ENCODE data around the gene FARS2. TPM values are rescaled to one million over a fixed set of nuclear protein-coding genes. Genes with fewer than 3 reads are reported as not detected.

Gene FARS2
- total and polyA plus RNA-seq, 2 donors (not counting 1 experiment from before 2014, with no cell fraction given), result 33.0 to 35.5 TPM

DNA sequence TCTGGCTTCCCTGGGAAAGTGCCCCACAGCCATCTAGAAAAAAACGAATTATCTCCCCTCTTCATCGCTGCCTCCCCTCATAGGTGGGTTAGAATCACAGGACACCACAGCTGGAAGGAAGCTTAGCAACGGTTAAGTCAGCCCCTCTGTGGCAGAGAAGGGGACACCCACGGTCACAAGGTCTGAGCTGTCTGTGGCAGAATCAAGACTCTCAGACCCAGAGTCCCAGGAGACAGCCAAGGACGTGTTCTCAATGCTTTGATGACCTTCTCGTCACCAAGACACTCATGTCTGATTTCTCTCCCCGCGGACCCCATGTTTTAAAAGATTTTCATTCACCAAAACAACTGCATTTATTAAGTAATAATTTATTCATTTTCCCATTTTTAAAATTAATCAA lies 523.9 kb downstream of the FARS2 start:
- intact Hi-C loops (cut with micrococcal nuclease), result no loop called here
- POLR2A ChIA-PET, result no interaction called here
- CTCF ChIA-PET, result no interaction called here
- Histone ChIP-seq H3K4me2 (replicated peaks; ENCODE audit: low read depth, low read length, poor library complexity, severe bottlenecking) (no peak overlapping the region), H3K79me2 (ENCODE audit: control insufficient read depth, insufficient read depth, low read length) (no peaks in the 10 kb centered on the region), H3K27me3 (replicated peaks in 1 of 4; ENCODE audit: control extremely low read depth in 1 of 4, control insufficient read depth in 3 of 4, insufficient read depth in 4 of 4, low read length in 3 of 4) (peaks cover 0 to 8% (median 1%) of the 10 kb centered on the region in 4 experiments), H3K27ac (ENCODE audit: low read length in 2 of 2) (no peak overlapping the region), H2AFZ (ENCODE audit: insufficient read depth, low read depth, low read length, poor library complexity, severe bottlenecking) (no peak overlapping the region), H3K9me3 (ENCODE audit: control extremely low read depth in 1 of 3, control insufficient read depth in 2 of 3, insufficient read depth in 1 of 3, low read length in 2 of 3) (no peaks in the 10 kb centered on the region), H4K20me1 (ENCODE audit: control insufficient read depth, insufficient read depth, low read length, poor library complexity, severe bottlenecking) (no peaks in the 10 kb centered on the region), H3K4me3 (ENCODE audit: control extremely low read depth in 1 of 5, extremely low read depth in 1 of 5, insufficient read depth in 1 of 5, low read depth in 2 of 5, low read length in 4 of 5) (no peak overlapping the region), H3K36me3 (replicated peaks in 1 of 2; ENCODE audit: control extremely low read depth in 1 of 2, control insufficient read depth in 1 of 2, extremely low read depth in 1 of 2, insufficient read depth in 2 of 2, low read length in 1 of 2) (no peaks in the 10 kb centered on the region), H3K9ac (ENCODE audit: low read length) (no peak overlapping the region), H3K4me1 (ENCODE audit: control insufficient read depth in 2 of 2, insufficient read depth in 2 of 2, low read length in 2 of 2) (peaks cover 0 to 4% of the 10 kb centered on the region in 2 donors)
- peak; percentile 24 for ATAC-seq (ENCODE audit: low read depth)
- Mint-ChIP-seq H3K4me3 (no peak overlapping the region), H3K27ac (no peak overlapping the region), H3K27me3 (peaks cover 15% of the 10 kb centered on the region), H3K4me1 (peaks cover 20% of the 10 kb centered on the region), H3K9me3 (ENCODE audit: insufficient read depth) (no peaks in the 10 kb centered on the region)
- no peak for DNase-seq
- no peak for TF ChIP-seq EZH2 (IDR thresholded peaks at IDR 0.05; ENCODE audit: borderline replicate concordance, insufficient read depth, low read depth, low read length, poor library complexity, severe bottlenecking)
- TF ChIP-seq, protein P1, sequence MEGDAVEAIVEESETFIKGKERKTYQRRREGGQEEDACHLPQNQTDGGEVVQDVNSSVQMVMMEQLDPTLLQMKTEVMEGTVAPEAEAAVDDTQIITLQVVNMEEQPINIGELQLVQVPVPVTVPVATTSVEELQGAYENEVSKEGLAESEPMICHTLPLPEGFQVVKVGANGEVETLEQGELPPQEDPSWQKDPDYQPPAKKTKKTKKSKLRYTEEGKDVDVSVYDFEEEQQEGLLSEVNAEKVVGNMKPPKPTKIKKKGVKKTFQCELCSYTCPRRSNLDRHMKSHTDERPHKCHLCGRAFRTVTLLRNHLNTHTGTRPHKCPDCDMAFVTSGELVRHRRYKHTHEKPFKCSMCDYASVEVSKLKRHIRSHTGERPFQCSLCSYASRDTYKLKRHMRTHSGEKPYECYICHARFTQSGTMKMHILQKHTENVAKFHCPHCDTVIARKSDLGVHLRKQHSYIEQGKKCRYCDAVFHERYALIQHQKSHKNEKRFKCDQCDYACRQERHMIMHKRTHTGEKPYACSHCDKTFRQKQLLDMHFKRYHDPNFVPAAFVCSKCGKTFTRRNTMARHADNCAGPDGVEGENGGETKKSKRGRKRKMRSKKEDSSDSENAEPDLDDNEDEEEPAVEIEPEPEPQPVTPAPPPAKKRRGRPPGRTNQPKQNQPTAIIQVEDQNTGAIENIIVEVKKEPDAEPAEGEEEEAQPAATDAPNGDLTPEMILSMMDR (IDR thresholded peaks at IDR 0.05), result no peak
- WGBS (ENCODE audit: insufficient coverage), result 80% methylated on average over 4 of the region's 8 CpGs

- no peak overlapping the region for H3K4me3 Mint-ChIP-seq
- no peak for DNase-seq
- TF ChIP-seq EZH2 (IDR thresholded peaks at IDR 0.05; ENCODE audit: borderline replicate concordance, insufficient read depth, low read depth, low read length, poor library complexity, severe bottlenecking), result no peak
- TF ChIP-seq, protein P1 (IDR thresholded peaks at IDR 0.05), result no peak
- H3K36me3 ChIP-seq (replicated peaks in 1 of 2; ENCODE audit: control extremely low read depth in 1 of 2, control insufficient read depth in 1 of 2, extremely low read depth in 1 of 2, insufficient read depth in 2 of 2, low read length in 1 of 2), result no peaks in the 10 kb centered on the region
- H3K4me3 ChIP-seq (ENCODE audit: control extremely low read depth in 1 of 5, extremely low read depth in 1 of 5, insufficient read depth in 1 of 5, low read depth in 2 of 5, low read length in 4 of 5), result no peak overlapping the region
- no peak overlapping the region for H3K4me2 ChIP-seq (replicated peaks; ENCODE audit: low read depth, low read length, poor library complexity, severe bottlenecking)
- no peak overlapping the region for H3K27ac ChIP-seq (ENCODE audit: low read length in 2 of 2)
- H3K79me2 ChIP-seq (ENCODE audit: control insufficient read depth, insufficient read depth, low read length), result no peaks in the 10 kb centered on the region
- peaks cover 0 to 8% (median 1%) of the 10 kb centered on the region in 4 experiments for H3K27me3 ChIP-seq (replicated peaks in 1 of 4; ENCODE audit: control extremely low read depth in 1 of 4, control insufficient read depth in 3 of 4, insufficient read depth in 4 of 4, low read length in 3 of 4)
- 56% methylated on average over 10 of the region's 10 CpGs for WGBS (ENCODE audit: insufficient coverage)
- no peak for ATAC-seq (ENCODE audit: low read depth)
- no peak overlapping the region for H3K9ac ChIP-seq (ENCODE audit: low read length)
- H3K9me3 ChIP-seq (ENCODE audit: control extremely low read depth in 1 of 3, control insufficient read depth in 2 of 3, insufficient read depth in 1 of 3, low read length in 2 of 3), result no peaks in the 10 kb centered on the region
- intact Hi-C loops (cut with micrococcal nuclease), result no loop called here
- H3K4me1 ChIP-seq (ENCODE audit: control insufficient read depth in 2 of 2, insufficient read depth in 2 of 2, low read length in 2 of 2), result peaks cover 0 to 4% of the 10 kb centered on the region in 2 donors
- CTCF ChIA-PET, result interaction anchor here (1.4 kb wide), 1 partner anchor 23 kb away, joined by 3 read pairs; no protein-coding TSS in a partner anchor
- peaks cover 20% of the 10 kb centered on the region for H3K4me1 Mint-ChIP-seq
- H3K9me3 Mint-ChIP-seq (ENCODE audit: insufficient read depth), result no peaks in the 10 kb centered on the region
- POLR2A ChIA-PET, result no interaction called here
- H2AFZ ChIP-seq (ENCODE audit: insufficient read depth, low read depth, low read length, poor library complexity, severe bottlenecking), result no peak overlapping the region
- H4K20me1 ChIP-seq (ENCODE audit: control insufficient read depth, insufficient read depth, low read length, poor library complexity, severe bottlenecking), result no peaks in the 10 kb centered on the region
- H3K27me3 Mint-ChIP-seq, result peaks cover 15% of the 10 kb centered on the region
- no peak overlapping the region for H3K27ac Mint-ChIP-seq
Measured at GRCh38 chr6:5786321-5786968, 525.1 kb downstream of the FARS2 start.
